Erythroblast (primary cell): ENCODE results near the gene RTN4R.
"Not testable (repeated sequence)": the region's sequence is repeated elsewhere in the genome, so short reads cannot be mapped to it uniquely, and the experiment has no call there.

Experiments used
- GATA1 ChIP-seq: IDR thresholded peaks from 2 replicates; pipeline ENCODE4 v1.6.1; 2011; ENCODE audit warnings: low read depth, mild to moderate bottlenecking, control low read depth, low read length, moderate library complexity
- POLR2A ChIP-seq: IDR thresholded peaks from 2 replicates; pipeline ENCODE4 v1.6.1; 2011; ENCODE audit warnings: mild to moderate bottlenecking, low read length

- not testable (repeated sequence) for TF ChIP-seq POLR2A, GATA1
Measured at GRCh38 chr22:20269201-20269600, 1.1 kb upstream of the RTN4R start.
